ENCODE results near the gene CEMP1. TPM values are rescaled to one million over a fixed set of nuclear protein-coding genes. Genes with fewer than 3 reads are reported as not detected.

CEMP1 gene
- total RNA-seq, 1 donor from 2014 or later: not detected

- Histone ChIP-seq H3K27me3 (no peaks in the 10 kb centered on the region), H3K27ac (no peak overlapping the region), H3K4me3 (no peak overlapping the region), H3K4me1 (peaks cover 0 to 11% of the 10 kb centered on the region in 2 donors), H3K36me3 (peaks cover 32 to 47% of the 10 kb centered on the region in 2 donors), H3K9me3 (no peaks in the 10 kb centered on the region)
- intact Hi-C loops (cut with DNase I): no loop called here
- DNase-seq (ENCODE audit: low spot score in 2 of 2): peak in 1 of 2 donors; percentile 6
- no peak for TF ChIP-seq CTCF (IDR thresholded peaks at IDR 0.05)
Measured at GRCh38 chr16:2528161-2529060, 2.8 kb downstream of the CEMP1 start.

- Histone ChIP-seq H3K27ac (no peak overlapping the region), H3K4me1 (peaks cover 0 to 9% of the 10 kb centered on the region in 2 donors), H3K4me3 (no peak overlapping the region), H3K27me3 (no peaks in the 10 kb centered on the region), H3K9me3 (no peaks in the 10 kb centered on the region), H3K36me3 (peaks cover 32 to 47% of the 10 kb centered on the region in 2 donors)
- intact Hi-C loops (cut with DNase I): no loop called here
- TF ChIP-seq CTCF (IDR thresholded peaks at IDR 0.05): no peak
- DNase-seq (ENCODE audit: low spot score in 2 of 2): no peak
Measured at GRCh38 chr16:2527784-2528100, 3.5 kb downstream of the CEMP1 start.

- Histone ChIP-seq H3K27me3 (no peaks in the 10 kb centered on the region), H3K4me3 (no peak overlapping the region), H3K27ac (no peak overlapping the region), H3K4me1 (peaks cover 0 to 8% of the 10 kb centered on the region in 2 donors), H3K36me3 (peaks cover 32 to 48% of the 10 kb centered on the region in 2 donors), H3K9me3 (no peaks in the 10 kb centered on the region)
- peak in 1 of 2 donors; percentile 7 for DNase-seq (ENCODE audit: low spot score in 2 of 2)
- no peak for TF ChIP-seq CTCF (IDR thresholded peaks at IDR 0.05)
- intact Hi-C loops (cut with DNase I): no loop called here
Measured at GRCh38 chr16:2527071-2527783, 4.0 kb downstream of the CEMP1 start.

GRCh38 chr16:2526135-2526534 lies 5.1 kb downstream of the CEMP1 start:
- intact Hi-C loops (cut with DNase I): no loop called here
- Histone ChIP-seq H3K27ac (no peak overlapping the region), H3K4me1 (peaks cover 0 to 4% of the 10 kb centered on the region in 2 donors), H3K9me3 (no peaks in the 10 kb centered on the region), H3K27me3 (no peaks in the 10 kb centered on the region), H3K36me3 (peaks cover 32 to 50% of the 10 kb centered on the region in 2 donors), H3K4me3 (no peak overlapping the region)
- no peak for TF ChIP-seq CTCF (IDR thresholded peaks at IDR 0.05)
- no peak for DNase-seq (ENCODE audit: low spot score in 2 of 2)

GRCh38 chr16:2524339-2524938 lies 6.8 kb downstream of the CEMP1 start:
- Histone ChIP-seq H3K4me1 (peaks cover 0 to 13% of the 10 kb centered on the region in 2 donors), H3K27me3 (no peaks in the 10 kb centered on the region), H3K9me3 (no peaks in the 10 kb centered on the region), H3K27ac (no peak overlapping the region), H3K36me3 (peaks cover 32 to 54% of the 10 kb centered on the region in 2 donors), H3K4me3 (no peak overlapping the region)
- no peak for TF ChIP-seq CTCF (IDR thresholded peaks at IDR 0.05)
- intact Hi-C loops (cut with DNase I): no loop called here
- DNase-seq (ENCODE audit: low spot score in 2 of 2): no peak

Data from ascending aorta (tissue), 2 donors.